GM19468 (cell line): ENCODE measurements around the gene IGFN1.

Source experiments
- ATAC-seq: cut with Tn5 transposase; IDR thresholded peaks from one replicate; pipeline ENCODE4 v1.9.1; 2021; ENCODE audit warnings: mild to moderate bottlenecking, moderate library complexity, moderate number of reproducible peaks; ENCODE audit not compliant: unreplicated experiment; ENCODE audit errors: extremely low read depth

IGFN1 gene

GRCh38 chr1:201183753-201184152, 6.9 kb upstream of the IGFN1 start:
- ATAC-seq = no peak

- ATAC-seq = no peak
Measured at GRCh38 chr1:201184307-201185122, 6.1 kb upstream of the IGFN1 start.

- ATAC-seq = no peak
Measured at GRCh38 chr1:201185123-201185453, 5.5 kb upstream of the IGFN1 start.

GRCh38 chr1:201185527-201186128, 5.0 kb upstream of the IGFN1 start:
- no peak for ATAC-seq

- ATAC-seq = no peak
Measured at GRCh38 chr1:201186192-201186591, 4.4 kb upstream of the IGFN1 start.

- ATAC-seq = no peak
Measured at GRCh38 chr1:201189085-201189484, 1.5 kb upstream of the IGFN1 start.

GRCh38 chr1:201190005-201190404, 619 bp upstream of the IGFN1 start:
- ATAC-seq = no peak

GRCh38 chr1:201191653-201192260, 1.1 kb downstream of the IGFN1 start:
- no peak for ATAC-seq

- ATAC-seq = no peak
Measured at GRCh38 chr1:201192261-201192788, 1.7 kb downstream of the IGFN1 start.

GRCh38 chr1:201194046-201194445, 3.4 kb downstream of the IGFN1 start:
- ATAC-seq = no peak

- no peak for ATAC-seq
Measured at GRCh38 chr1:201198598-201198997, 8.0 kb downstream of the IGFN1 start.

- no peak for ATAC-seq
Measured at GRCh38 chr1:201205036-201205435, 14.4 kb downstream of the IGFN1 start.

GRCh38 chr1:201206176-201206575, 15.6 kb downstream of the IGFN1 start:
- no peak for ATAC-seq

- ATAC-seq = no peak
Measured at GRCh38 chr1:201207046-201207445, 16.4 kb downstream of the IGFN1 start.

- ATAC-seq = no peak
Measured at GRCh38 chr1:201208236-201208635, 17.6 kb downstream of the IGFN1 start.

- ATAC-seq = no peak
Measured at GRCh38 chr1:201212056-201212455, 21.4 kb downstream of the IGFN1 start.

- no peak for ATAC-seq
Measured at GRCh38 chr1:201212461-201213055, 21.9 kb downstream of the IGFN1 start.

GRCh38 chr1:201213106-201213770, 22.6 kb downstream of the IGFN1 start:
- ATAC-seq = no peak

GRCh38 chr1:201213926-201214325, 23.3 kb downstream of the IGFN1 start:
- no peak for ATAC-seq

- no peak for ATAC-seq
Measured at GRCh38 chr1:201214461-201214860, 23.8 kb downstream of the IGFN1 start.
